ENCODE measurements around the gene RFX4. TPM values are rescaled to one million over a fixed set of nuclear protein-coding genes. Genes with fewer than 3 reads are reported as not detected.

The RFX4 gene
- total and polyA plus RNA-seq, 2 of the 8 experiments (the other 6 are each of a cell fraction or from before 2014, with no cell fraction given) = 0.06 TPM; not detected in 1

GRCh38 chr12:106712768-106713167 lies 130.0 kb downstream of the RFX4 start:
- Histone ChIP-seq H4K8ac (ENCODE audit: extremely low read depth, insufficient read depth, low read length) (no peak overlapping the region), H3K4ac (replicated peaks; ENCODE audit: insufficient read length, low read depth, low read length) (no peak overlapping the region), H3K4me1 (replicated peaks in 1 of 4; ENCODE audit: control insufficient read depth in 3 of 4, insufficient read depth in 4 of 4, low read length in 3 of 4) (peaks cover 2 to 23% (median 19%) of the 10 kb centered on the region in 4 experiments; a peak in 5 of 7 replicates), H3K14ac (ENCODE audit: insufficient read length) (no peak overlapping the region), H2BK15ac (ENCODE audit: low read length) (no peak overlapping the region), H3K4me2 (ENCODE audit: insufficient read depth in 1 of 2, low read depth in 2 of 2, low read length in 2 of 2) (no peak overlapping the region), H3K79me2 (ENCODE audit: control insufficient read depth in 1 of 2, insufficient read depth in 2 of 2, low read length in 2 of 2) (no peaks in the 10 kb centered on the region; a peak in 1 of 4 replicates), H3K27ac (ENCODE audit: low read depth, low read length) (no peak overlapping the region), H3K18ac (ENCODE audit: extremely low read depth, low read length) (no peak overlapping the region), H3K79me1 (ENCODE audit: low read depth, low read length) (no peaks in the 10 kb centered on the region), H2AK5ac (ENCODE audit: low read depth, low read length) (no peak overlapping the region), H3K9ac (replicated peaks in 1 of 4; ENCODE audit: extremely low read depth in 1 of 4, low read depth in 3 of 4, low read length in 3 of 4) (no peak overlapping the region), H3K9me3 (ENCODE audit: insufficient read depth in 2 of 2, low read depth in 1 of 2, low read length in 1 of 2) (no peaks in the 10 kb centered on the region), H2BK20ac (ENCODE audit: low read length) (no peak overlapping the region), H4K91ac (replicated peaks; ENCODE audit: insufficient read length, low read length) (no peak overlapping the region), H3K27me3 (replicated peaks in 1 of 4; ENCODE audit: control insufficient read depth in 3 of 4, extremely low read depth in 1 of 4, insufficient read depth in 3 of 4, low read length in 3 of 4) (no peaks in the 10 kb centered on the region; a peak in 1 of 7 replicates), H2AFZ (ENCODE audit: low read length) (no peak overlapping the region), H2BK5ac (ENCODE audit: low read depth, low read length) (no peak overlapping the region), H4K5ac (ENCODE audit: insufficient read length, low read depth, low read length) (no peak overlapping the region), H2BK120ac (replicated peaks; ENCODE audit: low read depth, low read length) (no peak overlapping the region), H3K23ac (ENCODE audit: insufficient read length) (no peak overlapping the region), H2BK12ac (ENCODE audit: low read depth, low read length) (no peak overlapping the region), H3K36me3 (ENCODE audit: control insufficient read depth in 2 of 4, insufficient read depth in 4 of 4, low read length in 3 of 4) (no peaks in the 10 kb centered on the region), H4K20me1 (replicated peaks in 1 of 2; ENCODE audit: control insufficient read depth in 1 of 2, insufficient read depth in 2 of 2, low read length in 2 of 2) (no peaks in the 10 kb centered on the region), H3K23me2 (ENCODE audit: low read depth, low read length) (no peaks in the 10 kb centered on the region; the same call in 1 of the 2 replicates), H3K4me3 (ENCODE audit: extremely low read depth in 1 of 4, insufficient read depth in 2 of 4, low read depth in 3 of 4, low read length in 4 of 4) (no peak overlapping the region), H3K56ac (replicated peaks; ENCODE audit: insufficient read length, low read depth, low read length) (no peak overlapping the region)
- no peak for TF ChIP-seq KDM4A (IDR thresholded peaks at IDR 0.05; ENCODE audit: low read depth, low read length, severe bottlenecking)
- no peak for TF ChIP-seq TCF12 (IDR thresholded peaks at IDR 0.05; ENCODE audit: low read depth, low read length)
- TF ChIP-seq NRF1 (IDR thresholded peaks at IDR 0.05; ENCODE audit: low read depth, low read length) = no peak
- TF ChIP-seq TBP (IDR thresholded peaks at IDR 0.05; ENCODE audit: low read depth, low read length) = no peak
- TF ChIP-seq SUZ12 (IDR thresholded peaks at IDR 0.05; ENCODE audit: low read length) = no peak
- ChIA-PET POLR2A (ENCODE audit: partially characterized antibody) (interaction anchor here (1.3 kb wide), 1 partner anchor 48 kb away, joined by 3 read pairs; no protein-coding TSS in a partner anchor), CTCF (ENCODE audit: partially characterized antibody) (interaction anchor here (0.6 kb wide), 1 partner anchor 327 kb away, joined by 3 read pairs; no protein-coding TSS in a partner anchor)
- FAIRE-seq (no peak), DNase-seq (ENCODE audit: low read depth in 1 of 2, low spot score in 2 of 2) (no peak)
- 86% methylated on average over 8 of the region's 8 CpGs; no CpG with 5 or more reads in 1 of the 2 experiments for WGBS, 2 experiments (ENCODE audit: extremely low coverage in 1 of 2, insufficient coverage in 1 of 2, insufficient read length in 1 of 2, insufficient replicate concordance in 2 of 2, low coverage in 1 of 2, low lambda C conversion rate in 2 of 2, missing lambda C conversion rate in 1 of 2)
